H1 (cell line): ENCODE results near the gene IL21R. TPM values are rescaled to one million over a fixed set of nuclear protein-coding genes. Genes with fewer than 3 reads are reported as not detected.

Source experiments
- CTCF ChIA-PET: fragments of 300-600 bp; sonication (Branson Sonifier 250); formaldehyde crosslinking; loops from one replicate; lab custom pipeline; 2021; ENCODE audit not compliant: partially characterized antibody; lab: Charles Lee
- POLR2A ChIA-PET: fragments of 300-600 bp; sonication (Branson Sonifier 250); formaldehyde crosslinking; loops from one replicate; lab custom pipeline; 2021; ENCODE audit warnings: inconsistent platforms; ENCODE audit not compliant: partially characterized antibody; lab: Charles Lee
- DNase-seq, 2 experiments: peaks; one replicate each; pipeline versions ENCODE4 v3.0.0 to v3.0.0-alpha.2; 2010 to 2022; ENCODE audit warnings: low spot score in 2 of 2, low read depth in 1 of 2, mixed read lengths in 1 of 2
- FAIRE-seq: peaks from 2 replicates; lab custom pipeline; 2011; peaks lifted over from hg19 to GRCh38; lab: Jason Lieb, UNC
- H2AFZ ChIP-seq: 2 replicates; pipeline ENCODE4 v1.8.1; 2012; ENCODE audit warnings: low read length, inconsistent platforms
- H2AK5ac ChIP-seq: 2 replicates; pipeline ENCODE4 v1.6.1; 2013; ENCODE audit warnings: low read depth, low read length
- H2BK120ac ChIP-seq: replicated peaks from 2 replicates; pipeline ENCODE3; 2013; ENCODE audit warnings: low read depth, low read length, inconsistent platforms
- H2BK12ac ChIP-seq: 2 replicates; pipeline ENCODE4 v1.6.1; 2013; ENCODE audit warnings: low read depth, low read length
- H2BK15ac ChIP-seq: 2 replicates; pipeline ENCODE4 v1.6.1; 2013; ENCODE audit warnings: low read length
- H2BK20ac ChIP-seq: 2 replicates; pipeline ENCODE4 v1.6.1; 2013; ENCODE audit warnings: low read length
- H2BK5ac ChIP-seq: 2 replicates; pipeline ENCODE4 v1.6.1; 2013; ENCODE audit warnings: low read depth, low read length
- H3K14ac ChIP-seq: 2 replicates; pipeline ENCODE4 v1.6.1; 2013; ENCODE audit warnings: inconsistent platforms; ENCODE audit not compliant: insufficient read length
- H3K18ac ChIP-seq: 2 replicates; pipeline ENCODE4 v1.6.1; 2013; ENCODE audit warnings: low read length; ENCODE audit errors: extremely low read depth
- H3K23ac ChIP-seq: 2 replicates; pipeline ENCODE4 v1.6.1; 2013; ENCODE audit warnings: inconsistent platforms; ENCODE audit not compliant: insufficient read length
- H3K23me2 ChIP-seq: 2 replicates; pipeline ENCODE4 v1.6.1; 2013; ENCODE audit warnings: low read depth, low read length
- H3K27ac ChIP-seq: 2 replicates; pipeline ENCODE4 v1.6.1; 2011; ENCODE audit warnings: low read depth, low read length, inconsistent platforms
- H3K27me3 ChIP-seq, 4 experiments: replicated peaks in 1 of 4; 1 replicate in 1 of 4; 2 replicates in 3 of 4; pipeline versions ENCODE4 v1.6.1 to v1.8.1; 2011 to 2013; ENCODE audit warnings: low read length in 3 of 4, mild to moderate bottlenecking in 3 of 4, inconsistent platforms in 2 of 4, mixed read lengths in 2 of 4, moderate library complexity in 1 of 4; ENCODE audit not compliant: control insufficient read depth in 3 of 4, insufficient read depth in 3 of 4; ENCODE audit errors: extremely low read depth in 1 of 4
- H3K36me3 ChIP-seq, 4 experiments: 2 replicates each; pipeline versions ENCODE4 v1.6.1 to v1.8.1; 2011 to 2013; ENCODE audit warnings: mild to moderate bottlenecking in 4 of 4, low read length in 3 of 4, moderate library complexity in 2 of 4, control low read depth in 1 of 4, inconsistent platforms in 1 of 4; ENCODE audit not compliant: insufficient read depth in 4 of 4, control insufficient read depth in 2 of 4
- H3K4ac ChIP-seq: replicated peaks from 2 replicates; pipeline ENCODE3; 2013; ENCODE audit warnings: low read length, low read depth, mixed read lengths, inconsistent platforms; ENCODE audit not compliant: insufficient read length
- H3K4me1 ChIP-seq, 4 experiments: replicated peaks in 1 of 4; 1 replicate in 1 of 4; 2 replicates in 3 of 4; pipeline versions ENCODE4 v1.6.1 to v1.8.1; 2011 to 2013; ENCODE audit warnings: low read length in 3 of 4, inconsistent platforms in 2 of 4, mixed read lengths in 1 of 4; ENCODE audit not compliant: insufficient read depth in 4 of 4, control insufficient read depth in 3 of 4
- H3K4me2 ChIP-seq, 2 experiments: 2 replicates each; pipeline versions ENCODE4 v1.6.1 to v1.8.1; 2011 to 2013; ENCODE audit warnings: low read depth in 2 of 2, low read length in 2 of 2, control low read depth in 1 of 2, inconsistent platforms in 1 of 2, mild to moderate bottlenecking in 1 of 2; ENCODE audit not compliant: insufficient read depth in 1 of 2
- H3K4me3 ChIP-seq, 4 experiments: fragments of 200-600, 300-600 bp in 1 of 4; sonication (generic), shearing (Covaris generic), sonication (Bioruptor Twin) in 1 of 4; 2 replicates each; pipeline versions ENCODE4 v1.5.1 to v1.8.1; 2011 to 2016; ENCODE audit warnings: low read length in 4 of 4, low read depth in 3 of 4, control low read depth in 2 of 4, inconsistent platforms in 2 of 4, mild to moderate bottlenecking in 2 of 4, mixed read lengths in 1 of 4, moderate library complexity in 1 of 4; ENCODE audit not compliant: insufficient read depth in 2 of 4; ENCODE audit errors: extremely low read depth in 1 of 4
- H3K56ac ChIP-seq: replicated peaks from 2 replicates; pipeline ENCODE3; 2013; ENCODE audit warnings: low read depth, mild to moderate bottlenecking, mixed read lengths, low read length, inconsistent platforms; ENCODE audit not compliant: insufficient read length
- H3K79me1 ChIP-seq: 2 replicates; pipeline ENCODE4 v1.6.1; 2013; ENCODE audit warnings: low read depth, low read length, control low read depth
- H3K79me2 ChIP-seq, 2 experiments: 2 replicates each; pipeline versions ENCODE4 v1.6.1 to v1.8.1; 2012 to 2013; ENCODE audit warnings: low read length in 2 of 2, mild to moderate bottlenecking in 2 of 2, inconsistent platforms in 1 of 2; ENCODE audit not compliant: insufficient read depth in 2 of 2, control insufficient read depth in 1 of 2
- H3K9ac ChIP-seq, 4 experiments: replicated peaks in 1 of 4; 1 replicate in 1 of 4; 2 replicates in 3 of 4; pipeline versions ENCODE4 v1.6.1 to v1.8.1; 2011 to 2013; ENCODE audit warnings: low read depth in 3 of 4, low read length in 3 of 4, control low read depth in 2 of 4, mild to moderate bottlenecking in 2 of 4, moderate library complexity in 2 of 4, inconsistent platforms in 1 of 4; ENCODE audit errors: extremely low read depth in 1 of 4
- H3K9me3 ChIP-seq, 2 experiments: 2 replicates each; pipeline versions ENCODE4 v1.6.1 to v1.8.1; 2012 to 2013; ENCODE audit warnings: mild to moderate bottlenecking in 2 of 2, moderate library complexity in 2 of 2, control low read depth in 1 of 2, inconsistent platforms in 1 of 2, low read depth in 1 of 2, low read length in 1 of 2, mixed read lengths in 1 of 2; ENCODE audit not compliant: insufficient read depth in 2 of 2
- H4K20me1 ChIP-seq, 2 experiments: replicated peaks in 1 of 2; 2 replicates each; pipeline versions ENCODE3 to v1.8.1; 2011 to 2013; ENCODE audit warnings: inconsistent platforms in 2 of 2, low read length in 2 of 2, mild to moderate bottlenecking in 1 of 2; ENCODE audit not compliant: insufficient read depth in 2 of 2, control insufficient read depth in 1 of 2
- H4K5ac ChIP-seq: 2 replicates; pipeline ENCODE4 v1.6.1; 2013; ENCODE audit warnings: low read length, low read depth, mixed read lengths, inconsistent platforms; ENCODE audit not compliant: insufficient read length
- H4K8ac ChIP-seq: 2 replicates; pipeline ENCODE4 v1.8.0; 2013; ENCODE audit warnings: mild to moderate bottlenecking, moderate library complexity, low read length, inconsistent platforms; ENCODE audit not compliant: insufficient read depth; ENCODE audit errors: extremely low read depth
- H4K91ac ChIP-seq: replicated peaks from 2 replicates; pipeline ENCODE3; 2013; ENCODE audit warnings: low read length, mixed read lengths, inconsistent platforms; ENCODE audit not compliant: insufficient read length
- CREB1 ChIP-seq: IDR thresholded peaks from 2 replicates; pipeline ENCODE4 v1.6.1; 2012; ENCODE audit warnings: inconsistent platforms
- SP2 ChIP-seq: IDR thresholded peaks from 2 replicates; pipeline ENCODE4 v1.6.1; 2012; ENCODE audit warnings: mild to moderate bottlenecking, low read length, inconsistent platforms
- WGBS, 2 experiments: shearing (Covaris generic) in 1 of 2; methylation state at CpG; one replicate each; pipeline versions ENCODE4 v1.1.6 to v1.1.7; 2013 to 2015; ENCODE audit warnings: low lambda C conversion rate in 2 of 2, mixed read lengths in 2 of 2, inconsistent platforms in 1 of 2, low coverage in 1 of 2, missing lambda C conversion rate in 1 of 2; ENCODE audit not compliant: insufficient replicate concordance in 2 of 2, insufficient coverage in 1 of 2, insufficient read length in 1 of 2; ENCODE audit errors: extremely low coverage in 1 of 2, missing lambda C conversion rate in 1 of 2; 5-methylcytosine and 5-hydroxymethylcytosine counted together
- polyA plus RNA-seq, 7 experiments: library from polyadenylated mRNA; depleted of rRNA in 3 of 7; stranded (reverse) in 5 of 7; unstranded in 2 of 7; fragments of >200 nt in 5 of 7; fragments of 200-250 nt in 2 of 7; gene quantifications; 1 replicate in 5 of 7; 2 replicates in 1 of 7; 4 replicates in 1 of 7; pipeline versions ENCODE4 v1.2.1 to v1.2.3, GENCODE V29; 2011 to 2013; ENCODE audit warnings: missing spikeins in 2 of 7, mixed read lengths in 2 of 7
- total RNA-seq: library from RNA; stranded (reverse); fragmentation: NEBNext Ultra II Directional; extraction: Animal tissue kit (Norgen Biotek cat#: 25700); gene quantifications from 2 replicates; pipeline ENCODE4 v1.2.1, GENCODE V29; 2021

IL21R gene
- total and polyA plus RNA-seq, 2 of the 8 experiments (the other 6 are each of a cell fraction or from before 2014, with no cell fraction given), result 0.34 to 0.70 TPM

DNA sequence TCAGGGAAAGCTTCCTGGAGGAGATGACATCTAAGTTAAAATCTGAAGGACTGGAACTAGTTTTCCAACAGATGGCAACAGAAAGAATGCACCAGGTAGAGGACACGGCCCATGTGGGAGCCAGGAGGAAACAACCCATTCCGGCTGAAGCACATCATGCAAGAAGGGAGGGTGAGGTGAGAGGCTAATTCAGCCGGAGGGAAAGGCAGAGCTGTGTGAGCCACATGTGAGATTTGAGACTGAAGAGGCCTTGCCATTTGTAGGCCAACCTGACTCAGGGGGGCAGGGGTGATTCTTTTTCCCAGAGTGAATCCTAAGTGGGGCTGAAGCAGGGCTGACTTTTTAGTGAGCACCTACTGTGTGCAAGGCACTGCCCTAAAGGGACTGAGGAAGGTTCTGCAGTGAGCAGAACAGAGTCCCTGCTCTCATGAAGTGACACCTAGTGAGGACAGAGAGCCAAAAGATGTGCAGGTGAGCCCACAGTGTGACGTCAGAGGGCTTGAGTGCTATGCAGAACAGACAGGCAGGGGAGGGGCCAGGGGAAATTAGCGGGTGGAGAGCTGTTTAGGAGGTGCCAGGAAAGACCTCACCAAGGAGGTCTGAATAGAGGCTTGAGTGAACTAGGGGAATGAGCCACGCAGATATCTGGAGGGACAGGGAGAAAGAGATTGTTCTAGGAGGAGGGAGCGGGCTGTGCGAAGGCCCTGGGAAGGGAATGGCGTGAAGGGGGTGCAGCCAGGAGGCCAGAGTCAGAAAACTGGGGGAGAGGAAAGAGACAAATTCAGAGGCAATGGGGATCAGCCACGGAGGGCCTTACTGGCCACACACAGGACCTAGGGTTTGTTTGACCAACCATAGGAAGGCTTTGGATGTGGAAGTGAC lies 19.8 kb upstream of the IL21R start:
- Histone ChIP-seq H2BK15ac (peak overlapping the region; percentile 18; the same call in 1 of the 2 replicates), H3K27me3 (no peaks in the 10 kb centered on the region; a peak in 1 of 7 replicates), H2AFZ (no peak overlapping the region), H3K9me3 (no peaks in the 10 kb centered on the region), H2BK20ac (no peak overlapping the region), H3K18ac (no peak overlapping the region), H4K5ac (no peak overlapping the region), H4K8ac (no peak overlapping the region), H3K36me3 (no peaks in the 10 kb centered on the region), H2BK12ac (no peak overlapping the region), H3K4me3 (no peak overlapping the region), H2BK120ac (no peak overlapping the region), H4K91ac (no peak overlapping the region), H4K20me1 (no peaks in the 10 kb centered on the region), H3K56ac (no peak overlapping the region), H2AK5ac (no peak overlapping the region), H3K23me2 (no peaks in the 10 kb centered on the region), H3K9ac (no peak overlapping the region), H3K4ac (no peak overlapping the region), H3K14ac (no peak overlapping the region), H2BK5ac (no peak overlapping the region), H3K27ac (no peak overlapping the region), H3K79me1 (no peaks in the 10 kb centered on the region), H3K79me2 (no peaks in the 10 kb centered on the region), H3K4me2 (no peak overlapping the region), H3K23ac (no peak overlapping the region), H3K4me1 (no peaks in the 10 kb centered on the region; a peak in 2 of 7 replicates)
- FAIRE-seq (no peak), DNase-seq (no peak)
- CTCF ChIA-PET, result no interaction called here
- TF ChIP-seq SP2, result no peak
- peak; percentile 13; the same call in 1 of the 2 replicates for TF ChIP-seq CREB1
- POLR2A ChIA-PET, result interaction anchor here (1.0 to 1.1 kb wide), 2 partner anchors 19 to 197 kb away, joined by 3 read pairs; no protein-coding TSS in a partner anchor
- 78% methylated on average over 10 of the region's 10 CpGs; no CpG with 5 or more reads in 1 of the 2 experiments for WGBS, 2 experiments
